H1 (cell line): ENCODE data around the gene GRID2. TPM values are rescaled to one million over a fixed set of nuclear protein-coding genes. Genes with fewer than 3 reads are reported as not detected.

ENCODE experiments used
- BACH1 ChIP-seq: IDR thresholded peaks from 2 replicates; pipeline ENCODE4 v1.6.1; 2012; ENCODE audit warnings: low read length, improper control_type of control experiment
- CHD1 ChIP-seq: IDR thresholded peaks from 2 replicates; pipeline ENCODE4 v1.6.1; 2012; ENCODE audit warnings: low read depth, low read length, improper control_type of control experiment
- EGR1 ChIP-seq: IDR thresholded peaks from 2 replicates; pipeline ENCODE4 v1.6.1; 2011; ENCODE audit warnings: low read depth, low read length, borderline replicate concordance
- EP300 ChIP-seq, 2 experiments: IDR thresholded peaks; 1 replicate in 1 of 2; 2 replicates in 1 of 2; pipeline ENCODE4 v1.6.1; 2011 to 2012; ENCODE audit warnings: low read depth in 2 of 2, low read length in 2 of 2, mild to moderate bottlenecking in 2 of 2, borderline replicate concordance in 1 of 2, inconsistent platforms in 1 of 2, moderate library complexity in 1 of 2
- POU5F1 ChIP-seq: IDR thresholded peaks from 2 replicates; pipeline ENCODE4 v1.6.1; 2011; ENCODE audit warnings: low read depth, mild to moderate bottlenecking, low read length, moderate library complexity
- RAD21 ChIP-seq, 2 experiments: IDR thresholded peaks in 1 of 2; conservative IDR thresholded peaks in 1 of 2; 2 replicates each; pipeline ENCODE4 v1.6.1; 2011; ENCODE audit warnings: low read depth in 2 of 2, low read length in 2 of 2, improper control_type of control experiment in 1 of 2, inconsistent platforms in 1 of 2, mild to moderate bottlenecking in 1 of 2, moderate library complexity in 1 of 2
- SIRT6 ChIP-seq: IDR thresholded peaks from one replicate; pipeline ENCODE4 v1.7.1; 2012; ENCODE audit warnings: low read length, inconsistent platforms
- YY1 ChIP-seq: IDR thresholded peaks from 2 replicates; pipeline ENCODE4 v1.6.1; 2011; ENCODE audit warnings: low read depth, mild to moderate bottlenecking, low read length
- ZNF274 ChIP-seq: IDR thresholded peaks from 2 replicates; pipeline ENCODE4 v1.7.0; 2012; ENCODE audit warnings: low read length, borderline replicate concordance; ENCODE audit errors: extremely low read depth
- polyA plus RNA-seq, 7 experiments: library from polyadenylated mRNA; depleted of rRNA in 3 of 7; stranded (reverse) in 5 of 7; unstranded in 2 of 7; fragments of >200 nt in 5 of 7; fragments of 200-250 nt in 2 of 7; gene quantifications; 1 replicate in 5 of 7; 2 replicates in 1 of 7; 4 replicates in 1 of 7; pipeline versions ENCODE4 v1.2.1 to v1.2.3, GENCODE V29; 2011 to 2013; ENCODE audit warnings: missing spikeins in 2 of 7, mixed read lengths in 2 of 7
- total RNA-seq: library from RNA; stranded (reverse); fragmentation: NEBNext Ultra II Directional; extraction: Animal tissue kit (Norgen Biotek cat#: 25700); gene quantifications from 2 replicates; pipeline ENCODE4 v1.2.1, GENCODE V29; 2021
- TF ChIP-seq, protein P1 (sequence below): fragments of 300-600 bp; sonication (generic); IDR thresholded peaks from 2 replicates; pipeline ENCODE4 v1.7.1; 2012; ENCODE audit warnings: low read length, moderate library complexity, mild to moderate bottlenecking, inconsistent platforms; ENCODE audit not compliant: insufficient replicate concordance

GRID2 gene
- total and polyA plus RNA-seq, 2 of the 8 experiments (the other 6 are each of a cell fraction or from before 2014, with no cell fraction given): 31.1 to 81.9 TPM

- TF ChIP-seq, protein P1, sequence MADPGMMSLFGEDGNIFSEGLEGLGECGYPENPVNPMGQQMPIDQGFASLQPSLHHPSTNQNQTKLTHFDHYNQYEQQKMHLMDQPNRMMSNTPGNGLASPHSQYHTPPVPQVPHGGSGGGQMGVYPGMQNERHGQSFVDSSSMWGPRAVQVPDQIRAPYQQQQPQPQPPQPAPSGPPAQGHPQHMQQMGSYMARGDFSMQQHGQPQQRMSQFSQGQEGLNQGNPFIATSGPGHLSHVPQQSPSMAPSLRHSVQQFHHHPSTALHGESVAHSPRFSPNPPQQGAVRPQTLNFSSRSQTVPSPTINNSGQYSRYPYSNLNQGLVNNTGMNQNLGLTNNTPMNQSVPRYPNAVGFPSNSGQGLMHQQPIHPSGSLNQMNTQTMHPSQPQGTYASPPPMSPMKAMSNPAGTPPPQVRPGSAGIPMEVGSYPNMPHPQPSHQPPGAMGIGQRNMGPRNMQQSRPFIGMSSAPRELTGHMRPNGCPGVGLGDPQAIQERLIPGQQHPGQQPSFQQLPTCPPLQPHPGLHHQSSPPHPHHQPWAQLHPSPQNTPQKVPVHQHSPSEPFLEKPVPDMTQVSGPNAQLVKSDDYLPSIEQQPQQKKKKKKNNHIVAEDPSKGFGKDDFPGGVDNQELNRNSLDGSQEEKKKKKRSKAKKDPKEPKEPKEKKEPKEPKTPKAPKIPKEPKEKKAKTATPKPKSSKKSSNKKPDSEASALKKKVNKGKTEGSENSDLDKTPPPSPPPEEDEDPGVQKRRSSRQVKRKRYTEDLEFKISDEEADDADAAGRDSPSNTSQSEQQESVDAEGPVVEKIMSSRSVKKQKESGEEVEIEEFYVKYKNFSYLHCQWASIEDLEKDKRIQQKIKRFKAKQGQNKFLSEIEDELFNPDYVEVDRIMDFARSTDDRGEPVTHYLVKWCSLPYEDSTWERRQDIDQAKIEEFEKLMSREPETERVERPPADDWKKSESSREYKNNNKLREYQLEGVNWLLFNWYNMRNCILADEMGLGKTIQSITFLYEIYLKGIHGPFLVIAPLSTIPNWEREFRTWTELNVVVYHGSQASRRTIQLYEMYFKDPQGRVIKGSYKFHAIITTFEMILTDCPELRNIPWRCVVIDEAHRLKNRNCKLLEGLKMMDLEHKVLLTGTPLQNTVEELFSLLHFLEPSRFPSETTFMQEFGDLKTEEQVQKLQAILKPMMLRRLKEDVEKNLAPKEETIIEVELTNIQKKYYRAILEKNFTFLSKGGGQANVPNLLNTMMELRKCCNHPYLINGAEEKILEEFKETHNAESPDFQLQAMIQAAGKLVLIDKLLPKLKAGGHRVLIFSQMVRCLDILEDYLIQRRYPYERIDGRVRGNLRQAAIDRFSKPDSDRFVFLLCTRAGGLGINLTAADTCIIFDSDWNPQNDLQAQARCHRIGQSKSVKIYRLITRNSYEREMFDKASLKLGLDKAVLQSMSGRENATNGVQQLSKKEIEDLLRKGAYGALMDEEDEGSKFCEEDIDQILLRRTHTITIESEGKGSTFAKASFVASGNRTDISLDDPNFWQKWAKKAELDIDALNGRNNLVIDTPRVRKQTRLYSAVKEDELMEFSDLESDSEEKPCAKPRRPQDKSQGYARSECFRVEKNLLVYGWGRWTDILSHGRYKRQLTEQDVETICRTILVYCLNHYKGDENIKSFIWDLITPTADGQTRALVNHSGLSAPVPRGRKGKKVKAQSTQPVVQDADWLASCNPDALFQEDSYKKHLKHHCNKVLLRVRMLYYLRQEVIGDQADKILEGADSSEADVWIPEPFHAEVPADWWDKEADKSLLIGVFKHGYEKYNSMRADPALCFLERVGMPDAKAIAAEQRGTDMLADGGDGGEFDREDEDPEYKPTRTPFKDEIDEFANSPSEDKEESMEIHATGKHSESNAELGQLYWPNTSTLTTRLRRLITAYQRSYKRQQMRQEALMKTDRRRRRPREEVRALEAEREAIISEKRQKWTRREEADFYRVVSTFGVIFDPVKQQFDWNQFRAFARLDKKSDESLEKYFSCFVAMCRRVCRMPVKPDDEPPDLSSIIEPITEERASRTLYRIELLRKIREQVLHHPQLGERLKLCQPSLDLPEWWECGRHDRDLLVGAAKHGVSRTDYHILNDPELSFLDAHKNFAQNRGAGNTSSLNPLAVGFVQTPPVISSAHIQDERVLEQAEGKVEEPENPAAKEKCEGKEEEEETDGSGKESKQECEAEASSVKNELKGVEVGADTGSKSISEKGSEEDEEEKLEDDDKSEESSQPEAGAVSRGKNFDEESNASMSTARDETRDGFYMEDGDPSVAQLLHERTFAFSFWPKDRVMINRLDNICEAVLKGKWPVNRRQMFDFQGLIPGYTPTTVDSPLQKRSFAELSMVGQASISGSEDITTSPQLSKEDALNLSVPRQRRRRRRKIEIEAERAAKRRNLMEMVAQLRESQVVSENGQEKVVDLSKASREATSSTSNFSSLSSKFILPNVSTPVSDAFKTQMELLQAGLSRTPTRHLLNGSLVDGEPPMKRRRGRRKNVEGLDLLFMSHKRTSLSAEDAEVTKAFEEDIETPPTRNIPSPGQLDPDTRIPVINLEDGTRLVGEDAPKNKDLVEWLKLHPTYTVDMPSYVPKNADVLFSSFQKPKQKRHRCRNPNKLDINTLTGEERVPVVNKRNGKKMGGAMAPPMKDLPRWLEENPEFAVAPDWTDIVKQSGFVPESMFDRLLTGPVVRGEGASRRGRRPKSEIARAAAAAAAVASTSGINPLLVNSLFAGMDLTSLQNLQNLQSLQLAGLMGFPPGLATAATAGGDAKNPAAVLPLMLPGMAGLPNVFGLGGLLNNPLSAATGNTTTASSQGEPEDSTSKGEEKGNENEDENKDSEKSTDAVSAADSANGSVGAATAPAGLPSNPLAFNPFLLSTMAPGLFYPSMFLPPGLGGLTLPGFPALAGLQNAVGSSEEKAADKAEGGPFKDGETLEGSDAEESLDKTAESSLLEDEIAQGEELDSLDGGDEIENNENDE: no peak
- TF ChIP-seq CHD1: no peak
- TF ChIP-seq POU5F1: no peak
- no peak for TF ChIP-seq BACH1
- TF ChIP-seq YY1: no peak
- TF ChIP-seq SIRT6: no peak
- no peak for TF ChIP-seq ZNF274
- no peak for TF ChIP-seq EP300 (IDR thresholded peaks at IDR 0.05; ENCODE audit: borderline replicate concordance in 1 of 2, low read depth in 2 of 2, low read length in 2 of 2)
- TF ChIP-seq EGR1: no peak
- TF ChIP-seq RAD21 (IDR thresholded peaks at IDR 0.05 in 1 of 2, conservative IDR thresholded peaks at IDR 0.05 in 1 of 2; ENCODE audit: low read depth in 2 of 2, low read length in 2 of 2): peak in 1 of 2 experiments; percentile 2; a peak in 1 of 4 replicates
Measured at GRCh38 chr4:93103042-93103441, 799.3 kb downstream of the GRID2 start (continued).
